Stomach (tissue), 4 donors: Measurements from ENCODE around the gene PTPRM.

ENCODE experiments used
- POLR2A ChIP-seq, 4 donors: fragments of 450-650 bp; IDR thresholded peaks; one replicate each; pipeline ENCODE4 v1.6.1; 2016; ENCODE audit warnings: antibody characterized with exemption in 4 of 4, control low read depth in 2 of 4, mild to moderate bottlenecking in 1 of 4, moderate library complexity in 1 of 4
- POLR2AphosphoS5 ChIP-seq, 3 donors: sonication (generic); formaldehyde crosslinking; IDR thresholded peaks; one replicate each; pipeline ENCODE4 v1.6.1; 2016; ENCODE audit warnings: antibody characterized with exemption in 3 of 3

GRCh38 chr18:8386669-8387380 is 819.7 kb downstream of the PTPRM start:
- TF ChIP-seq POLR2A (IDR thresholded peaks at IDR 0.05): no peak
- no peak for TF ChIP-seq POLR2AphosphoS5 (IDR thresholded peaks at IDR 0.05)
